GM21515 (cell line): ENCODE results near the gene MYF6.

Experiments
- ATAC-seq: cut with Tn5 transposase; IDR thresholded peaks from one replicate; pipeline ENCODE4 v1.9.1; 2021; ENCODE audit not compliant: unreplicated experiment

The MYF6 gene

GRCh38 chr12:80704420-80704819, 3.0 kb upstream of the MYF6 start:
- ATAC-seq = no peak

DNA sequence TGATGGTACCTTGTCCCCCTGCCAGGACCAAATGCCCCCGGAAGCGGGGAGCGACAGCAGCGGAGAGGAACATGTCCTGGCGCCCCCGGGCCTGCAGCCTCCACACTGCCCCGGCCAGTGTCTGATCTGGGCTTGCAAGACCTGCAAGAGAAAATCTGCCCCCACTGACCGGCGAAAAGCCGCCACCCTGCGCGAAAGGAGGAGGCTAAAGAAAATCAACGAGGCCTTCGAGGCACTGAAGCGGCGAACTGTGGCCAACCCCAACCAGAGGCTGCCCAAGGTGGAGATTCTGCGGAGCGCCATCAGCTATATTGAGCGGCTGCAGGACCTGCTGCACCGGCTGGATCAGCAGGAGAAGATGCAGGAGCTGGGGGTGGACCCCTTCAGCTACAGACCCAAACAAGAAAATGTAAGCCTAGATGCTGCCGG, 410 bp downstream of the MYF6 start:
- ATAC-seq = no peak

- ATAC-seq = no peak
Observed at GRCh38 chr12:80708259-80708974, 983 bp downstream of the MYF6 start.

- no peak for ATAC-seq
Observed at GRCh38 chr12:80708975-80709328, 1.5 kb downstream of the MYF6 start.

DNA sequence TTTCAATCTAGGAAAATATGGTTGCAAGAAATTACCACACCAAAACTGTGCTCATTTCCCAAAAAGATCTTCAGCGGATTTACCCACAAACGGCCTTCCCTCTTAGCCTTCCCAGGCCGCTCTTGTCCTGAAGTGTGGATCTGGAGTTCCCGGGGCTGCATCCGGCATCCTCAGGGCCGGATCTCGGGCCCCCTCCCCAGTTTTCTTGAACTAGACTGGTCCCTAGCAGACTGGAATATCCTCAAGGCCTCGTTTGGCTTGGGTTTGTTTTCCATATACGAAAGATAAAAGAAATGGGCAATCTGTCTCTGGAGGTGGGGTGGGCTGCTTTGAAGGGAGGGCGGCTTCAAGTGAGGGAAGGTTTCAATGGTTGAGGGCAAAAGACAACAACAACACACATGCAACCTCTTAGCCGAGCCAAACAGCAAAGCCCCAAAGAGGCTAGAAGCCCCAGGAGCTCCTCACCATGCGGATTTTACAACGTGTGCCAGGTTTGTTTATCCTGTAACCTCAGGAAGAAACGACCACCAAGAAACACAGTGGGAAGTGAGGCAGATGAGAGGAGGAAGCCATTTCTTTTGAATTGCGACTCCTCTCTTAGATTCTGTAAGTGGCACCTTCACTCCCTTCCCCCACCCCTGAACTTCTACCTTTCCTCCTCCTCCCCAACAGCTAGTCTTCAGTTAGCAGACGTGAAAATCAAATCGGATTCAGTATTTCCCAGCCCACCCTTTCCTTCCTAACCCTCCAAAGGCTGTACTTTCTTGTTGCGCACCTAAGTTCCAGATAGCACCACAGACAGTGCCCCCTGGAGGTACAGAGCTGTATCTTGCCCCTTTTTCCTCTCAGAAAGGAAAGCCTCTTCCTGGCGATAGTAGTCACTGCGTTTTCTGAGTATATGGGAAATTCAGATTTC, 2.6 kb downstream of the MYF6 start:
- ATAC-seq = peak; percentile 64

DNA sequence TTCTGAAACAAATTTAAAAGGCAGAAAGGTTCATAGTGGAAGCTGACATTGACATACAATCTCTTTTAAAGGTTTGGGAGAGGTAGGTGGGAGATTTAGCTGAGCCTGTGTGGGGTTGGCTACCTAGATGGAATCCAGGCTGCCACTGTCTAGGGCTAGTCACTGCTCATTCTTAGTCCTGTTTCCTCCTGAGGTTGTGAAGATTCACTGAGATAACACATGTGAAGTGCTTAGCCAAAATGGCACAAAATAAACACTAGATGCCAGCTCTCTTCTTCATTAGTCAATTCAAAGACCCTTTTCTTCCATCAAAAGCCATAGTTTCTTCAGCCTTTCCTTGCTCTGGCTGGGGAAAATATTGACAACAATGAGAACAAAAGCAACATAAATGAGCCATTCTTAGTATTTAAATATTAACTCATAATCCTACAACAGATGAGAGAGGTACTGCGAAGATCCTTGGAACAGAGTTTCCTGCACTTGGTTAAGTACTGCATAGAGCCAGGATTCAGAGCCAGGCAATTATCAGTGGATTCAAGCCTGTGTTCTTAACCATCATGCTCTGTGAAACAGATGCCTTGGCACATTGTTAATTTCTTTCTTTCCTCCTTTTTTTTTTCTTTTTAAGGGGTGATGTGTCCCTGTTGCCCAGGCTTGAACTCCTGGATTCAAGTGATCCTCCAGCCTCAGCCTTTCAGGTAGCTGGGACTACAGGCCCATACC, 3.5 kb downstream of the MYF6 start:
- peak; percentile 27 for ATAC-seq

- ATAC-seq = no peak
Observed at GRCh38 chr12:80711866-80712265, 4.4 kb downstream of the MYF6 start.

- ATAC-seq = no peak
Observed at GRCh38 chr12:80712866-80713265, 5.4 kb downstream of the MYF6 start.

- ATAC-seq = no peak
Observed at GRCh38 chr12:80713419-80713818, 6.0 kb downstream of the MYF6 start.

GRCh38 chr12:80714055-80714454, 6.6 kb downstream of the MYF6 start:
- no peak for ATAC-seq

GRCh38 chr12:80714846-80715245, 7.4 kb downstream of the MYF6 start:
- ATAC-seq = no peak

GRCh38 chr12:80715713-80716249, 8.3 kb downstream of the MYF6 start:
- ATAC-seq = no peak

- no peak for ATAC-seq
Observed at GRCh38 chr12:80716696-80717469, 9.4 kb downstream of the MYF6 start, which contains the start of gene MYF5. MYF5 (plus strand) TSS chr12:80716912; CDS start chr12:80717064, 152 bp downstream.

GRCh38 chr12:80717856-80718255, 10.4 kb downstream of the MYF6 start:
- no peak for ATAC-seq

- no peak for ATAC-seq
Observed at GRCh38 chr12:80720516-80720915, 13.1 kb downstream of the MYF6 start.

GRCh38 chr12:80721326-80721725, 13.9 kb downstream of the MYF6 start:
- no peak for ATAC-seq

DNA sequence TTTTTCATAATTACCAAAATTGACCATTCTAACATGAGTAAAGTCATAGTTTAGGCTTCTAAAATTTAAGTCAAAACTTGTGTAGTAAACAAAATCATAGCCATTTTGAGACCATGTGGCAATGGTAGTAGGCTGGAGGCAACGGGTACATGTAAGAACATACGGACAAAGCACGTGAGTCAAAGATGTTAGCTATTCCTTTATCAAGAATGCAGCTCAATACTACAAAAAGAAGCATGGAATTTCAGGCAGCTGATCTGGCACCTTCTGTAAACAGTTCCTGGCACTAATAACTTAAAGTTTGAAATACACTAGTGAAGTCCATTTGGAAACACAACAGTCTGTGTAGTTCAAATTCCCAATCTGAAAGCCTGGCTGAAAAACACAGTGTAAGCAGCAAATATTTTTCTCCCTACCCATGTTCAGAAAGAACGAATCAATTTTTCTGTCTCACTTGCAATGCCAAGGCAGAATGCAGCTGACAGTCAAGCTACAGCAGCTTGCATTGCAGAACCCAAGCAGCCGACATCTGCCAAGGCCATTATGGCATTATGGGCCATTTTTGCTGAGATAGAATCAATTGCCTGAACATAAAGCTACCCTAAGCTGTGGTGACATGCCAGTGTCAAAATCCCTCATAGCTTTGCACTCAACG, 38.5 kb downstream of the MYF6 start:
- no peak for ATAC-seq

GRCh38 chr12:80747800-80748199, 40.4 kb downstream of the MYF6 start:
- no peak for ATAC-seq

DNA sequence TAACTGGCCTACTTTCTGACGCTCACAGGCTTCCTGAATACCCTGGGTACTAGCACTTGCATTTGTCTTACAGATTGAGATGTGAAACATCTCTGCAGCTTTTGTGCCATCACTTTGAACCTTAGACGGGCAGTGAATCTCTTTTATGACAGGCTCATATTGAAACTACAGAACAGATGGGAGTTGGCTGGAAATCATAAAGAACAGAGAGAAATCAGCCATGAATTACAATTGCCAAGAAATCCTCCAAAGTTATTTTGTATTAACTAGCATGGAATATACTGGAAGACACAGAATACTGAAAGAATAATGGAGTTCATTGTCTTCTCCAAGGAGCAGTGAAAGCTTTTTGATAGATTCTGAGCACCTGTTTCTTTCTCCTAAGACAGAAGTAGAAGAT, 42.0 kb downstream of the MYF6 start:
- ATAC-seq = no peak

DNA sequence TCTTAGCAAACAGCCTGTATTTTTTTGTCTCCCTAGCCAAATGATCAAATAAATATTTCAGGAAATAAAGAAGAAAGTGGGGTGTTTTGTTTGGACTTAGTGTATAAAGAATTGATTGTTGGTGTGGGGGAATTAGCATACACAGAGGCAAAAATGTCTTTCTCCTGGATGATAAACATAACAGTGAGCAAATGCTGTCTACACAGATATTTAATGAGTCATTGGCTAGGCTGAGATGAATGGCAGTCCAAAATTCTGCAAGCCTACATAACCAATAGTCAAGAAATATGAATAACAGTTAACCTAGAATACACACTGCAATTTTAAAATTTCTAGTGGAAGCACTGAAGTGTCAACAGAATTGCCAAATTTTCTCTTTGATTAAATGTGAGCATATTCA, 45.0 kb downstream of the MYF6 start:
- no peak for ATAC-seq
